Calu3 (cell line): ENCODE results near the gene ABCD3. TPM values are rescaled to one million over a fixed set of nuclear protein-coding genes. Genes with fewer than 3 reads are reported as not detected.

Source experiments
- BruUV-seq: library from RNA; stranded (reverse); fragments of 400-500 nt; replicated peaks from 2 replicates; lab custom pipeline; 2021; lab: Mats Ljungman, UMichigan
- CTCF ChIA-PET: fragments of 300-600 bp; sonication (Branson Sonifier 250); formaldehyde crosslinking; loops from one replicate; lab custom pipeline; 2022; ENCODE audit warnings: antibody characterized with exemption; lab: Charles Lee
- DNase-seq: peaks from one replicate; pipeline ENCODE4 v3.0.0; 2022
- H3K27ac Mint-ChIP-seq: one replicate; pipeline ENCODE4 v1.8.0; 2022; ENCODE audit warnings: mixed read lengths; ENCODE audit not compliant: unreplicated experiment
- H3K27me3 Mint-ChIP-seq: one replicate; pipeline ENCODE4 v1.8.0; 2022; ENCODE audit warnings: mixed read lengths; ENCODE audit not compliant: unreplicated experiment
- H3K36me3 Mint-ChIP-seq: one replicate; pipeline ENCODE4 v1.8.0; 2022; ENCODE audit warnings: mild to moderate bottlenecking, moderate library complexity, mixed read lengths; ENCODE audit not compliant: insufficient read depth, unreplicated experiment
- H3K4me1 Mint-ChIP-seq: one replicate; pipeline ENCODE4 v1.8.0; 2022; ENCODE audit warnings: mild to moderate bottlenecking, low read depth, mixed read lengths; ENCODE audit not compliant: unreplicated experiment
- H3K4me3 Mint-ChIP-seq: one replicate; pipeline ENCODE4 v1.8.0; 2022; ENCODE audit warnings: mild to moderate bottlenecking, low read depth, moderate library complexity, mixed read lengths; ENCODE audit not compliant: unreplicated experiment
- H3K9me3 Mint-ChIP-seq: one replicate; pipeline ENCODE4 v1.8.0; 2022; ENCODE audit warnings: low read depth, mixed read lengths; ENCODE audit not compliant: unreplicated experiment
- intact Hi-C: fragments of 100-400 bp; cut with micrococcal nuclease; formaldehyde crosslinking; loops from one replicate; pipeline ENCODE4 v1.10.0; 2022; ENCODE audit not compliant: unreplicated experiment
- total RNA-seq: library from RNA; stranded (reverse); gene quantifications from 2 replicates; pipeline ENCODE4 v1.2.3, GENCODE V29; 2022
- TF ChIP-seq, protein P1 (sequence below): fragments of 200-600 bp; IDR thresholded peaks from one replicate; pipeline ENCODE4 v1.8.0; 2022; ENCODE audit warnings: antibody characterized with exemption; ENCODE audit not compliant: unreplicated experiment

Gene ABCD3
- total RNA-seq, 1 experiment from 2014 or later, result 59.3 TPM

DNA sequence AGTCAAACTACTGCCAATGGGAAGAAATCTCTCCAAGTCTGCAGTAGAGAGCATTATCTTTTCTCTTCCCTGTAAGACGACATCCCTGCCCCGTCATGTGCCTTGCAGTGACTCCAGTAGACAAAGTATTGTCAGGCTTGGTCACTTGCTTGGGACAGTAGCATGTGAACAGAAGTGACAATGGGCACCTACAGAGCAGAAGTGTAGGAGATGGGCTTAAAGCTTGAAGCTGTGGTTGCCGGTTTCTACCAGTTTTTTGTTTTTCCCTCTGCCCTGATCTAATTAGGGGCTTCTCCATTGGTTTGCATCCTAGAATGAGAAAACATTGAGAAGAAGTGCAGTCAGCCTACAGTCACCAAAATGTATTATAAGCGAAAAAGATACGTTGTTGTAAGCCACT is 110.6 kb downstream of the ABCD3 start:
- intact Hi-C loops, result loop anchor here (5.0 kb wide), 2 partner anchors 73 to 118 kb away; no protein-coding TSS in a partner anchor
- Mint-ChIP-seq H3K27ac (peak overlapping the region; percentile 83), H3K9me3 (no peaks in the 10 kb centered on the region), H3K4me3 (no peak overlapping the region), H3K4me1 (peaks cover 81% of the 10 kb centered on the region), H3K27me3 (no peaks in the 10 kb centered on the region), H3K36me3 (peaks cover 89% of the 10 kb centered on the region)
- CTCF ChIA-PET, result interaction anchor here (2.2 to 2.7 kb wide), 3 partner anchors 14 to 274 kb away, joined by 10 to 18 read pairs (median 10); partner anchors contain the start of gene F3
- no peak for DNase-seq
- BruUV-seq, result no TSS peak
- TF ChIP-seq, protein P1, sequence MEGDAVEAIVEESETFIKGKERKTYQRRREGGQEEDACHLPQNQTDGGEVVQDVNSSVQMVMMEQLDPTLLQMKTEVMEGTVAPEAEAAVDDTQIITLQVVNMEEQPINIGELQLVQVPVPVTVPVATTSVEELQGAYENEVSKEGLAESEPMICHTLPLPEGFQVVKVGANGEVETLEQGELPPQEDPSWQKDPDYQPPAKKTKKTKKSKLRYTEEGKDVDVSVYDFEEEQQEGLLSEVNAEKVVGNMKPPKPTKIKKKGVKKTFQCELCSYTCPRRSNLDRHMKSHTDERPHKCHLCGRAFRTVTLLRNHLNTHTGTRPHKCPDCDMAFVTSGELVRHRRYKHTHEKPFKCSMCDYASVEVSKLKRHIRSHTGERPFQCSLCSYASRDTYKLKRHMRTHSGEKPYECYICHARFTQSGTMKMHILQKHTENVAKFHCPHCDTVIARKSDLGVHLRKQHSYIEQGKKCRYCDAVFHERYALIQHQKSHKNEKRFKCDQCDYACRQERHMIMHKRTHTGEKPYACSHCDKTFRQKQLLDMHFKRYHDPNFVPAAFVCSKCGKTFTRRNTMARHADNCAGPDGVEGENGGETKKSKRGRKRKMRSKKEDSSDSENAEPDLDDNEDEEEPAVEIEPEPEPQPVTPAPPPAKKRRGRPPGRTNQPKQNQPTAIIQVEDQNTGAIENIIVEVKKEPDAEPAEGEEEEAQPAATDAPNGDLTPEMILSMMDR, result no peak

DNA sequence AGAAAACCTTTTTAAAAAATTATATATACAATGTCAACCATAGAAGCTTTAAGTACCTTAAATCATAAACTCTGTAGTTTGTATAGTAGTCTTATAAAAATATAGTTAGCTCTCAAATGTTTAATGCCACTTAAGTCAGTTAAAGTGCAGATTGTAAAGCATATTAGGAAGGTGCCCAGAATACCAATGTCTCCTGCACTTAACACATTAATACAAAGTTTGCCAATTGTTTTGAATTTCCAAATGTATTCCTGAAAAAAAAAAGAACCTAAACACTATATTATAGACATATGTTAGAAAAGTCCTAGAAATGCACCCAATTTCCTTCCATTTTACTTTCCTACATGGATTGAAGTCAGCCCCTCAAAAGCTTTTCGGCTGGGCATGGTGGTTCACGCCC is 111.2 kb downstream of the ABCD3 start:
- Mint-ChIP-seq H3K27me3 (no peaks in the 10 kb centered on the region), H3K9me3 (no peaks in the 10 kb centered on the region), H3K4me3 (no peak overlapping the region), H3K4me1 (peaks cover 84% of the 10 kb centered on the region), H3K36me3 (peaks cover 93% of the 10 kb centered on the region), H3K27ac (no peak overlapping the region)
- TSS peak; percentile 14 for BruUV-seq
- TF ChIP-seq, protein P1, result no peak
- CTCF ChIA-PET, result no interaction called here
- no peak for DNase-seq
- intact Hi-C loops, result loop anchor here (5.0 kb wide), 2 partner anchors 73 to 118 kb away; no protein-coding TSS in a partner anchor

DNA sequence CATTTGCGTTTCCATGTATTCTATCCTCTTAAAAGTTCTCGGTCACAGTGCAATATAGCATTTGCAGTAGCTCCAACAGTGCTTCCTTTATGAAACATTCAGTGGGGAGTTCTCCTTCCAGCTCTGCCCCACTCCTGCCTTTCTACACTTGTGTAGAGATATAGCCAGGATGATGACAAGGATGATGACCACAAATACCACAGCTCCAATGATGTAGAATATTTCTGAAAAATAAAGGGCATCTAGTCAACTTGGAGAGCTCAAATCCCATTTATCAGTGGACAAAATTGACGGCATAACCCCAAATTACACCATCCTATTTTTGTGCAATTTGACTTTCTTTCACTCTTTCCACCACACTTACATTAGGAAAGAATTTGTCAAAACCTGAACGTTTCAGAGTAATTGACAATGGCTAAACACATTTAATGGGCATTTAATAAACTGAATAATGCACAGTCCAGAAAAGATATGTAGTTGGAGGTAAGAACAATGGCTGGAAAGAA is 112.2 kb downstream of the ABCD3 start:
- CTCF ChIA-PET, result interaction anchor here (0.6 kb wide), 2 partner anchors 15 to 106 kb away, joined by 3 read pairs; no protein-coding TSS in a partner anchor
- Mint-ChIP-seq H3K36me3 (peaks cover 94% of the 10 kb centered on the region), H3K27ac (peak overlapping the region; percentile 72), H3K27me3 (no peaks in the 10 kb centered on the region), H3K4me3 (peak overlapping the region; percentile 15), H3K9me3 (no peaks in the 10 kb centered on the region), H3K4me1 (peaks cover 84% of the 10 kb centered on the region)
- TF ChIP-seq, protein P1, result no peak
- intact Hi-C loops, result no loop called here
- no peak for DNase-seq
- BruUV-seq, result no TSS peak

GRCh38 chr1:94531664-94532063 is 113.5 kb downstream of the ABCD3 start:
- Mint-ChIP-seq H3K4me1 (peaks cover 83% of the 10 kb centered on the region), H3K9me3 (no peaks in the 10 kb centered on the region), H3K36me3 (peaks cover 99% of the 10 kb centered on the region), H3K4me3 (peak overlapping the region; percentile 75), H3K27ac (peak overlapping the region; percentile 82), H3K27me3 (no peaks in the 10 kb centered on the region)
- TF ChIP-seq, protein P1, result no peak
- BruUV-seq, result no TSS peak
- intact Hi-C loops, result no loop called here
- no peak for DNase-seq
- CTCF ChIA-PET, result no interaction called here
